Transverse colon (tissue), 4 donors: Measurements from ENCODE around the gene TRABD2B. TPM values are rescaled to one million over a fixed set of nuclear protein-coding genes. Genes with fewer than 3 reads are reported as not detected.

Experiments used
- DNase-seq: peaks from one replicate; pipeline ENCODE4 v3.0.0-alpha.2; 2019
- H3K27ac ChIP-seq, 4 donors: fragments of 200-600 bp; sonication (generic); 2 replicates each; pipeline ENCODE4 v1.5.1; 2016 to 2018; ENCODE audit warnings: inconsistent platforms in 4 of 4
- H3K27me3 ChIP-seq: fragments of 200-600 bp; sonication (generic); 2 replicates; pipeline ENCODE4 v1.5.1; 2017; ENCODE audit warnings: inconsistent platforms
- H3K36me3 ChIP-seq, 4 donors: fragments of 200-600 bp; sonication (generic); 2 replicates each; pipeline ENCODE4 v1.5.1; 2017 to 2019; ENCODE audit warnings: inconsistent platforms in 4 of 4
- H3K4me1 ChIP-seq, 4 donors: fragments of 200-600 bp; sonication (generic); 2 replicates each; pipeline ENCODE4 v1.5.1; 2017 to 2020; ENCODE audit warnings: inconsistent platforms in 4 of 4
- H3K4me3 ChIP-seq, 4 donors: fragments of 200-600 bp; sonication (generic); 1 replicate in 1 of 4; 2 replicates in 3 of 4; pipeline versions ENCODE4 v1.5.1 to v1.6.1; 2017 to 2019; ENCODE audit warnings: inconsistent platforms in 4 of 4
- H3K9me3 ChIP-seq, 2 donors: fragments of 200-600 bp; sonication (generic); 2 replicates each; pipeline ENCODE4 v1.5.1; 2017 to 2019; ENCODE audit warnings: inconsistent platforms in 2 of 2
- CTCF ChIP-seq, 5 experiments: fragments of 200-600 bp in 3 of 5; fragments of 450-650 bp in 2 of 5; sonication (generic) in 3 of 5; IDR thresholded peaks; 1 replicate in 2 of 5; 2 replicates in 3 of 5; pipeline ENCODE4 v1.5.1; 2016 to 2017; ENCODE audit warnings: antibody characterized with exemption in 5 of 5, inconsistent platforms in 3 of 5, mild to moderate bottlenecking in 2 of 5, moderate library complexity in 1 of 5
- EP300 ChIP-seq: sonication (generic); formaldehyde crosslinking; IDR thresholded peaks from one replicate; pipeline ENCODE4 v1.6.1; 2017; ENCODE audit warnings: antibody characterized with exemption, low read depth
- POLR2A ChIP-seq: fragments of 450-650 bp; IDR thresholded peaks from one replicate; pipeline ENCODE4 v1.6.1; 2016; ENCODE audit warnings: antibody characterized with exemption, mild to moderate bottlenecking, moderate library complexity
- POLR2AphosphoS5 ChIP-seq, 3 donors: sonication (generic); formaldehyde crosslinking; IDR thresholded peaks; one replicate each; pipeline ENCODE4 v1.6.1; 2016; ENCODE audit warnings: antibody characterized with exemption in 3 of 3
- WGBS, 2 donors: methylation state at CpG; one replicate each; pipeline ENCODE4 v1.1.5; 2018; ENCODE audit warnings: low coverage in 1 of 2; 5-methylcytosine and 5-hydroxymethylcytosine counted together
- in situ Hi-C, 4 donors: fragments of 200-750 bp; cut with MboI; loops; one replicate each; pipeline versions ENCODE4 v1.15.0 to v1.15.1; 2017; ENCODE audit warnings: low sequenced_read_pairs in 3 of 4, low pct_ligation_motif_present in 1 of 4, low pct_unique_long_range_greater_than_20kb in 1 of 4
- intact Hi-C: fragments of 100-400 bp; cut with DNase I; formaldehyde crosslinking; loops from one replicate; pipeline ENCODE4 v1.15.1; 2023; ENCODE audit warnings: low total_unique reads
- total RNA-seq, 4 donors: library from RNA; depleted of rRNA; stranded (reverse); fragments of >200 nt; gene quantifications; one replicate each; pipeline ENCODE4 v1.1.0, GENCODE V29; 2016

Gene TRABD2B
- total RNA-seq, 4 donors from 2014 or later, result 0.27 to 0.48 (median 0.37) TPM; not detected in 1

GRCh38 chr1:47907177-47907528 is 90.0 kb downstream of the TRABD2B start:
- H3K9me3 ChIP-seq, result no peaks in the 10 kb centered on the region
- intact Hi-C loops (no loop called here), in situ Hi-C loops (no loop called here)
- H3K27me3 ChIP-seq, result no peaks in the 10 kb centered on the region
- H3K36me3 ChIP-seq, result no peaks in the 10 kb centered on the region
- H3K4me3 ChIP-seq, result no peak overlapping the region
- 88% methylated on average over 1 of the region's 1 CpG; no CpG with 5 or more reads in 1 of the 2 donors for WGBS, 2 donors
- no peaks in the 10 kb centered on the region for H3K4me1 ChIP-seq
- no peak for TF ChIP-seq POLR2AphosphoS5 (IDR thresholded peaks at IDR 0.05)
- TF ChIP-seq EP300, result no peak
- no peak for TF ChIP-seq POLR2A
- H3K27ac ChIP-seq, result no peak overlapping the region
- DNase-seq, result no peak

- Histone ChIP-seq H3K36me3 (no peaks in the 10 kb centered on the region), H3K27ac (no peak overlapping the region), H3K4me1 (no peaks in the 10 kb centered on the region), H3K4me3 (no peak overlapping the region), H3K27me3 (no peaks in the 10 kb centered on the region), H3K9me3 (no peaks in the 10 kb centered on the region)
- 81% methylated on average over 10 of the region's 14 CpGs; no CpG with 5 or more reads in 1 of the 2 donors for WGBS, 2 donors
- no peak for DNase-seq
- TF ChIP-seq POLR2AphosphoS5 (IDR thresholded peaks at IDR 0.05), result no peak
- TF ChIP-seq CTCF (IDR thresholded peaks at IDR 0.05), result no peak
- no peak for TF ChIP-seq POLR2A
- no peak for TF ChIP-seq EP300
- intact Hi-C loops (no loop called here), in situ Hi-C loops (no loop called here)
These were observed 90.5 kb downstream of the TRABD2B start for GRCh38 chr1:47906527-47907176.

DNA sequence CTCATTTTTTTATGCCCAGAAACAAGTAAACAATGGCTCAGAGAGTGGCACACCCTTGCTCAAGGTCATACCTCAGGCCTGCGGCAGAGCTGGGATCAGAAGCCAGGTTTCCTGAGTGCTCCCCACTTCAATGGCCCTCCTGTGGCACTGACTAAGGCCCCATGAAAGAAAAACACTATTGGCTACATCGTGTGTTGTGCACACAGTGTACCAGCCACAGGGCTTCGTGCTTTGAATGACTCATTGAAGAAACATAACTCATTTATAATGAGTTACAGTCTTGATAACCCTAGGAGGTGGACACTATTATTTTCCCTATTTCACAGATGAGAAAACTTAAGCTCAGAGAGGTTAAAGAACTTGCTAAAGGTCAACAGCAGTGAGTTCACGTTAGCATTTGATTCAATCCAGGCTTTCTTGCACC is 91.2 kb downstream of the TRABD2B start:
- no peaks in the 10 kb centered on the region for H3K9me3 ChIP-seq
- WGBS, 2 donors, result 43 to 86% methylated on average over 1 to 4 of the region's 4 CpGs

DNA sequence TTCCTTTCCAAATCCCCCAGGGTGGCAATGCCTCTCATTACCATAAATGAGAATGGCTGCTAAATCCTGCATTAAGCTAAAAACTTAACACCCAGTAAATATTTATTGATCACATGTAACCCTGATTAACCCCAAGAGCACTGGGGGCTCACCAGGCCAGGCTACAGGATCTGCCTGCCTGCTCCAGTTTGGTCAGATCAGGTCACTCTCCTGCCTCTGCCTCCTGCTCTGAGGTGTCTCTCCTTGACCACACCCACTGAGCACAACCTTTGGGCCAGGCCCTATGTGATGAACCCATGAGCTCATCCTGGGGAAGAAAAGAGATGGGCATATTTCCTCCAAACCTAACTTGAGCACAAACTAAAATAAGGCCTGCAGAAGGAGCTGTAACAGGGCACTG is 93.5 kb downstream of the TRABD2B start:
- in situ Hi-C loops (no loop called here), intact Hi-C loops (no loop called here)
- Histone ChIP-seq H3K27me3 (no peaks in the 10 kb centered on the region), H3K36me3 (no peaks in the 10 kb centered on the region), H3K9me3 (no peaks in the 10 kb centered on the region), H3K4me3 (no peak overlapping the region), H3K4me1 (no peaks in the 10 kb centered on the region), H3K27ac (no peak overlapping the region)
- no peak for TF ChIP-seq CTCF (IDR thresholded peaks at IDR 0.05)
- no peak for DNase-seq

More for the DNA sequence above, 91.2 kb downstream of the TRABD2B start:
- Histone ChIP-seq H3K4me1 (no peaks in the 10 kb centered on the region), H3K27ac (no peak overlapping the region), H3K36me3 (no peaks in the 10 kb centered on the region), H3K27me3 (no peaks in the 10 kb centered on the region), H3K4me3 (no peak overlapping the region)
- TF ChIP-seq CTCF (IDR thresholded peaks at IDR 0.05) (no peak), POLR2AphosphoS5 (IDR thresholded peaks at IDR 0.05) (no peak), EP300 (no peak), POLR2A (no peak)
- in situ Hi-C loops (no loop called here), intact Hi-C loops (no loop called here)
- DNase-seq, result no peak

- H3K9me3 ChIP-seq, result no peaks in the 10 kb centered on the region
- H3K36me3 ChIP-seq, result no peaks in the 10 kb centered on the region
- in situ Hi-C loops (no loop called here), intact Hi-C loops (no loop called here)
- 90 to 100% methylated on average over 1 to 3 of the region's 3 CpGs for WGBS, 2 donors
- no peak overlapping the region for H3K4me3 ChIP-seq
- no peaks in the 10 kb centered on the region for H3K4me1 ChIP-seq
- no peak for TF ChIP-seq POLR2AphosphoS5 (IDR thresholded peaks at IDR 0.05)
- TF ChIP-seq CTCF (IDR thresholded peaks at IDR 0.05), result no peak
- no peak for TF ChIP-seq POLR2A
- no peak for TF ChIP-seq EP300
- H3K27me3 ChIP-seq, result no peaks in the 10 kb centered on the region
- H3K27ac ChIP-seq, result no peak overlapping the region
- DNase-seq, result no peak
These were observed 96.1 kb downstream of the TRABD2B start for GRCh38 chr1:47901001-47901575.
